GM18951 (cell line): ENCODE results near the gene PPP2R2D.
"Not testable (repeated sequence)": the region's sequence is repeated elsewhere in the genome, so short reads cannot be mapped to it uniquely, and the experiment has no call there.

Experiments
- POLR2A ChIP-seq: IDR thresholded peaks from 4 replicates; pipeline ENCODE4 v1.6.1; 2011; ENCODE audit warnings: mild to moderate bottlenecking; ENCODE audit not compliant: insufficient read length, insufficient read depth; ENCODE audit errors: extremely low read depth
- in situ Hi-C: fragments of 300-500 bp; cut with MboI; formaldehyde crosslinking; loops from one replicate; pipeline ENCODE4 v1.12.0; 2022; ENCODE audit warnings: low sequenced_read_pairs, mixed read lengths, inconsistent platforms; ENCODE audit not compliant: unreplicated experiment

Gene PPP2R2D

DNA sequence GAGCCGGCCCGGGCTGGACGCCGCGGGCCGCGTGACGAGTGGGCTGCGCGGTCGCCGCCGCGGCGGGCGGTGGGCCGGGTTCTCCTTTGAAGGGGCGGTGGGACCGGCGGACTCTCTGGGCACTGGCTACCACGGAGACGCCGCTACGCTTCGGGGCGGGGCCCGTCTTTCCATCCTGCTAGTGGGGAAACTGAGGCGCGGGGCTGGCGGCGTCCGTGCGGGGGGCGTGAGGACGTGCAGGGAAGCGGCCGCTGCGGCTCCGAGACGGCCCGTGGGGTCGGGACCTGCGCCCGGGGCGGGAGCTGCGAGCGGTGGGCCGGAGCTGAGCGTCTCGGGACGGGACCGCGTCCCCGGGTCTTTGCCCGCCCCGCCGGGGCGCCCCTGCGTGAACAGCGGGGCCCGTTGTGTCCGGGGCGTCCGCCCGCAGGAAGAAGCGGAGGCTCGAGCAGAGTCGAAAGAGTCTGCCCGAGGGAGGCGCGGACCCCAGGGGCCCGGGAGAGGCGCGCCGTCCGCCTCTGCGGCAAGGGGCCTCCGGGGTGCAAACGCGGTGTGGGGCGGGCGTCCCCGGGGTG is 81.5 kb downstream of the PPP2R2D start:
- in situ Hi-C loops, result no loop called here
- TF ChIP-seq POLR2A, result peak; percentile 61

DNA sequence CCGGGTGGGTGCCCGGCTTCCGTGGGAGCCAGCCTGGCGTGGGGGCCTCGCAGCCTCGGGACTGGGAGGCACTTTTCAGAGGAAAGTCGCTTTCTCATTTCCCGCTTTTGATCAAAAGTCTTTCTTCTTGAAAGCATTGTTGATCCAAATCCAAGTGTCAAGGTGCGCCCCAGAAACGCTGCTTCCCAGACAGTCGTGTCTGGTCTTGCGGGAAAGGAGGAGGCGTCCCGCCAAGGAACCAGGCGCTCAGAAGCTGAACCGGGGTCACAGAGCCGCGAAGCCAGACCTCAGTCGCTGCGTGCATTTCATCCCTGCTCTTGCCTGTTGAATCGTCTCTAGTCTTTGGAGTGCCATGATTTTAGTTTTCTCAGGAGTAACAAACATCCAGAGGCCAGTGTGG is 82.0 kb downstream of the PPP2R2D start:
- no peak for TF ChIP-seq POLR2A
- in situ Hi-C loops, result no loop called here

GRCh38 chr10:131983780-131984179 is 83.0 kb downstream of the PPP2R2D start:
- no peak for TF ChIP-seq POLR2A
- in situ Hi-C loops, result no loop called here

DNA sequence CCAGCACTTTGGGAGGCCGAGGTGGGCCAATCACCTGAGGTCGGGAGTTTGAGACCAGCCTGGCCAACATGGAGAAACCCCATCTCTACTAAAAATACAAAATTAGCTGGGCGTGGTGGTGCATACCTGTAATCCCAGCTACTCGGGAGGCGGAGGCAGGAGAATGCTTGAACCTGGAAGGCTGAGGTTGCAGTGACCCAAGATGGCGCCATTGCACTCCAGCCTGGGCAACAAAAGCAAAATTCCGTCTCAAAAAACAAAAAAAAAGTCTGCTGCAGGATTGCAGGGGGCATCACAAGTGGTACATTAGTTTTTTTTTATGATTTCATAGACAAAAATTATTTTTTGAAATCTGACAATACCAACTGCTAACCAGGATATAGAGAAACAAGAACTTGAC is 86.0 kb downstream of the PPP2R2D start:
- in situ Hi-C loops, result not testable (repeated sequence)

DNA sequence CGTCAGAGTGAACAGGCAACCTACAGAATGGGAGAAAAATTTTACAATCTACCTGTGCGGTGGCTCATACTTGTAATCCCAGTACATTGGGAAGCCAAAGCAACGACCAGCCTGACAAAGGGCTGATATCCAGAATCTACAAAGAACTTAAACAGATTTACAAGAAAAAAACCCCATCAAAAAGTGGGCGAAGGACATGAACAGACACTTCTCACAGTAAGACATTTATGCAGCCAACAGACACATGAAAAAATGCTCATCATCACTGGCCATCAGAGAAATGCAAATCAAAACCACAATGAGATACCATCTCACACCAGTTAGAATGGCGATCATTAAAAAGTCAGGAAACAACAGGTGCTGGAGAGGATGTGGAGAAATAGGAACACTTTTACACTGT is 86.5 kb downstream of the PPP2R2D start:
- in situ Hi-C loops, result not testable (repeated sequence)

GRCh38 chr10:131987786-131988185 is 87.0 kb downstream of the PPP2R2D start:
- in situ Hi-C loops, result not testable (repeated sequence)

- TF ChIP-seq POLR2A, result no peak
- in situ Hi-C loops, result no loop called here
Observed at GRCh38 chr10:131991726-131992125, 90.9 kb downstream of the PPP2R2D start.

DNA sequence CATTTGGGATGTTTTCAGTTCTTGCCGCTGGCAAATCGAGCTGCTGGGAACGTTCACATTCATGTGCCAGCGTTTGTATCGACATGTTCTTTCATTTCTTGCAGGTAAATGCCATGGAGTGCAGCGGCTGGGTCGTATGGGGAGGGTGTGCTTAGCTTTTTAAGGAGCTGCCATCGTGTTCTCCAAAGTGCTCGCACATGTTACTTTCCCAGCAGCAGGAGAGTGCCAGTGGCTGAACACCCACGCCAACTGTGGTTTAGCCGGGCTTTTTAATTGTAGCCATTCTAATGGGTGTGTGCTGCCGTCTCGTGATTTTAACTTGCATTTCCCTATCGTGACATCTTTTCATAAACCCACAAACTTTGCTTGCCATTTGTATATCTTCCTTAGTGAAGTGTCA is 92.5 kb downstream of the PPP2R2D start:
- TF ChIP-seq POLR2A, result no peak
- in situ Hi-C loops, result no loop called here

GRCh38 chr10:131994435-131994834 is 93.6 kb downstream of the PPP2R2D start:
- in situ Hi-C loops, result no loop called here
- TF ChIP-seq POLR2A, result no peak

DNA sequence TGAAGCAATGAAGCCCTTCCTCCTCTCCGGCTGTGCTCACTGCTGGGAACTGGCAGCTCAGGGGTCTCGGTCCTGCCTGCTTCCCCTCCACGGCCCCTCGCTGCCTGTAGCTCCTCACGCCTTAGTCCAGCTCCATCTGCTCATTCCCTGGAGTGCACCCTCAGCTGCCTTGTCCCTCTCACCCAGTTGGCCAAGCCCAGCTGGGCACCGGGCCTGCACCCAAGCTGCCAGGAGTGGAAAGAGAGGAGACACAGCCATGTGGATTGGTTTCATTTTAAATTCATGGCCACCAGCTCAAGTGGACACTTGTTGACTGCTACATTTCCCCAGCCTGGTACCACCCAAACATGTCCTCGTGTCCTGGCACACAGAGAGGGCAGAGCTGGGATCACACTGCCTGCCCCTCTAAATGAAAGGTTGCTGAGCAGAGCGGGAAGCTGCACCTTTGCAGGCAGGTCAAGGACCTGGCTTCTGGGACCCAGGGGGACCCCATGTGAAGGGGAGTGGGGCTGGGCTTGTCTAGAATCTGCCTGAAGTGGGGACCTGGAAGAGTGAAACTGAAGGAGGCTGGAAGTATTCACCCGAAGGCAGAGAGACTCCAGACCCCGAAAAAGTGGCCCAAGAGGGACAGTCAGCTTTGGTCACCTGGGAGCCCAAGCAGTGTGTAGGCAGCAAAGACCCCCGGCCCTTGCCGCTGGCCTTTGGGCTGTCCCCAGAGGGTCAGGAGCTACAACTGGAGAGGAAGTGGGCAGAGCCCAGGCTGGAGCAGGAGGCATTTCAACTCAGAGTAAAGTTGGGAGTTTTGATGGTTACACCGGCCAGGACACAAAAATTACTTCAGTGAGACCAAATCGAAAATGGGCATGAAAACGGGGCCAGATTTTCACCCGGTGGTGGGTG is 95.9 kb downstream of the PPP2R2D start:
- in situ Hi-C loops, result no loop called here
- no peak for TF ChIP-seq POLR2A

DNA sequence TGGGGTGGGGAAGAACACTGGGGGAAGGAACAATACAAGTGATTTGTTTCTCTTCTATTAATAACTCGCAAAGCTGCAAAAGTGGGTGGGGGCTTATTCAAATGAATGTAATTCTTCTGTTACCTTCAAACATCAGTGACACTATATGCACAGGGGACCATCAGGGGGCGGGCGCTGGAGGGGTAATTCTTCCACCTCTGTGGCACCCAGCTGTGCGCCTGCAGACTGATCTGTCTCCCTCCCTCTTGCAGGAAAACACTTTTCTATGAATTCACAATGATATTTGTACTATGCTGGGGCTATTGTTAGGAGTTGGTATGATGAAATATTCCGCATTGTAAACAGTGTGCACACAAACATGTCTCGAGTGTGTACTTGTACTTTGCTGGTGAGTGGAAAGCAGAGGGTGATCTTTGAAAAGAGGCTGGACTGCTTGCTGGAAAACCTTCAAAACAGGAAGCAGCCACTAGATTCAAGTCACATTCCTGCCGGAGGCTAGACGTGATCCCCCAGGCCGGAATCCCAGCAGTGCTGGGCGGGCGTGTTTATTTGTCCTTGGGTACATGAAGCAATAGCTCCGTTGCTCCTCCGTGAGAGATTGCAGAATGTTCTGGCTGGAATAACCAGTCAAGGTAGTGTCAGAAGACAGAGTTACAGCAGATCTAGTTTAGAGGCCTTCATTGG is 96.7 kb downstream of the PPP2R2D start:
- in situ Hi-C loops, result no loop called here

DNA sequence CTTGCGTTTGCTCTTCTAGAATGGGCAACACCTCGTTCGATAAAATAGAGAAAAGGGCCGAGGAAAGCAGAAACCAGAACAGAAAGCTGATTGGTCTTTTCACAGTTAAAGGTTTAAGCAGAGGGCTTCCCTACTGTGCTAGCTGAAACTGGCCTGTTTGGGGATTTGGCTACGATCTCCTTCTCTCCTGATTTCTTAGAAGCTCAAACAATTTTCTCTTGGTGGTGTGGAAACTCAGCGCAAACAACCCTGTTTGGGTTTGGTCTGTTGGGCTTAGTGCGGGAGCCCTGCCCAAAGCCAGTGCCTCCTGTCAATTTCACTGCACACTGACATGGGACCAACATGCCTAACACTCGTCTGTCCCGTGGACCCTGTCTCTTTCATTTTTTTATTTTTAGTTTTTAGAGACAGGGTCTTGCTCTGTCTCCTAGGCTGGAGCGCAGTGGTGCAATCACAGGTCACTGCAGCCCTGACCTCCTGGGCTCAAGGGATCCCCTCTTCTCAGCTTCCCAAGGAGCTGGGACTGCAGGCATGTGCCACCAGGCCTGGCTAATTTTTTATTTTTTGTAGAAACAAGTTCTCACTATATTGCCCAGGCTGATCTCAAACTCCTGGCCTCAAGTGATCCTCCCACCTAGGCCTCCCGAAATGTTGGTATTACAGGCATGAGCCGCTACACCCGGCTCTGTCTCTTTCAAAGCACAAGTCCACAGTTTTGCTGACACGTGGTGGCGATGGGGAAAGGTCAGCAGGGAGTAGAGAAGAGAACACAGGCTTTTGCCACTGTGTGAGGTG is 97.4 kb downstream of the PPP2R2D start:
- in situ Hi-C loops, result no loop called here

More for the DNA sequence above, 96.7 kb downstream of the PPP2R2D start:
- TF ChIP-seq POLR2A, result no peak

More for the DNA sequence above, 97.4 kb downstream of the PPP2R2D start:
- TF ChIP-seq POLR2A, result no peak
